H1 (cell line): ENCODE measurements around the gene MACROD2. TPM values are rescaled to one million over a fixed set of nuclear protein-coding genes. Genes with fewer than 3 reads are reported as not detected.

Experiments used
- CTCF ChIA-PET: fragments of 300-600 bp; sonication (Branson Sonifier 250); formaldehyde crosslinking; loops from one replicate; lab custom pipeline; 2021; ENCODE audit not compliant: partially characterized antibody; lab: Charles Lee
- POLR2A ChIA-PET: fragments of 300-600 bp; sonication (Branson Sonifier 250); formaldehyde crosslinking; loops from one replicate; lab custom pipeline; 2021; ENCODE audit warnings: inconsistent platforms; ENCODE audit not compliant: partially characterized antibody; lab: Charles Lee
- DNase-seq, 2 experiments: peaks; one replicate each; pipeline versions ENCODE4 v3.0.0 to v3.0.0-alpha.2; 2010 to 2022; ENCODE audit warnings: low spot score in 2 of 2, low read depth in 1 of 2, mixed read lengths in 1 of 2
- FAIRE-seq: peaks from 2 replicates; lab custom pipeline; 2011; peaks lifted over from hg19 to GRCh38; lab: Jason Lieb, UNC
- H2AFZ ChIP-seq: 2 replicates; pipeline ENCODE4 v1.8.1; 2012; ENCODE audit warnings: low read length, inconsistent platforms
- H2AK5ac ChIP-seq: 2 replicates; pipeline ENCODE4 v1.6.1; 2013; ENCODE audit warnings: low read depth, low read length
- H2BK120ac ChIP-seq: replicated peaks from 2 replicates; pipeline ENCODE3; 2013; ENCODE audit warnings: low read depth, low read length, inconsistent platforms
- H2BK12ac ChIP-seq: 2 replicates; pipeline ENCODE4 v1.6.1; 2013; ENCODE audit warnings: low read depth, low read length
- H2BK15ac ChIP-seq: 2 replicates; pipeline ENCODE4 v1.6.1; 2013; ENCODE audit warnings: low read length
- H2BK20ac ChIP-seq: 2 replicates; pipeline ENCODE4 v1.6.1; 2013; ENCODE audit warnings: low read length
- H2BK5ac ChIP-seq: 2 replicates; pipeline ENCODE4 v1.6.1; 2013; ENCODE audit warnings: low read depth, low read length
- H3K14ac ChIP-seq: 2 replicates; pipeline ENCODE4 v1.6.1; 2013; ENCODE audit warnings: inconsistent platforms; ENCODE audit not compliant: insufficient read length
- H3K18ac ChIP-seq: 2 replicates; pipeline ENCODE4 v1.6.1; 2013; ENCODE audit warnings: low read length; ENCODE audit errors: extremely low read depth
- H3K23ac ChIP-seq: 2 replicates; pipeline ENCODE4 v1.6.1; 2013; ENCODE audit warnings: inconsistent platforms; ENCODE audit not compliant: insufficient read length
- H3K23me2 ChIP-seq: 2 replicates; pipeline ENCODE4 v1.6.1; 2013; ENCODE audit warnings: low read depth, low read length
- H3K27ac ChIP-seq: 2 replicates; pipeline ENCODE4 v1.6.1; 2011; ENCODE audit warnings: low read depth, low read length, inconsistent platforms
- H3K27me3 ChIP-seq, 4 experiments: replicated peaks in 1 of 4; 1 replicate in 1 of 4; 2 replicates in 3 of 4; pipeline versions ENCODE4 v1.6.1 to v1.8.1; 2011 to 2013; ENCODE audit warnings: low read length in 3 of 4, mild to moderate bottlenecking in 3 of 4, inconsistent platforms in 2 of 4, mixed read lengths in 2 of 4, moderate library complexity in 1 of 4; ENCODE audit not compliant: control insufficient read depth in 3 of 4, insufficient read depth in 3 of 4; ENCODE audit errors: extremely low read depth in 1 of 4
- H3K36me3 ChIP-seq, 4 experiments: 2 replicates each; pipeline versions ENCODE4 v1.6.1 to v1.8.1; 2011 to 2013; ENCODE audit warnings: mild to moderate bottlenecking in 4 of 4, low read length in 3 of 4, moderate library complexity in 2 of 4, control low read depth in 1 of 4, inconsistent platforms in 1 of 4; ENCODE audit not compliant: insufficient read depth in 4 of 4, control insufficient read depth in 2 of 4
- H3K4ac ChIP-seq: replicated peaks from 2 replicates; pipeline ENCODE3; 2013; ENCODE audit warnings: low read length, low read depth, mixed read lengths, inconsistent platforms; ENCODE audit not compliant: insufficient read length
- H3K4me1 ChIP-seq, 4 experiments: replicated peaks in 1 of 4; 1 replicate in 1 of 4; 2 replicates in 3 of 4; pipeline versions ENCODE4 v1.6.1 to v1.8.1; 2011 to 2013; ENCODE audit warnings: low read length in 3 of 4, inconsistent platforms in 2 of 4, mixed read lengths in 1 of 4; ENCODE audit not compliant: insufficient read depth in 4 of 4, control insufficient read depth in 3 of 4
- H3K4me2 ChIP-seq, 2 experiments: 2 replicates each; pipeline versions ENCODE4 v1.6.1 to v1.8.1; 2011 to 2013; ENCODE audit warnings: low read depth in 2 of 2, low read length in 2 of 2, control low read depth in 1 of 2, inconsistent platforms in 1 of 2, mild to moderate bottlenecking in 1 of 2; ENCODE audit not compliant: insufficient read depth in 1 of 2
- H3K4me3 ChIP-seq, 4 experiments: fragments of 200-600, 300-600 bp in 1 of 4; sonication (generic), shearing (Covaris generic), sonication (Bioruptor Twin) in 1 of 4; 2 replicates each; pipeline versions ENCODE4 v1.5.1 to v1.8.1; 2011 to 2016; ENCODE audit warnings: low read length in 4 of 4, low read depth in 3 of 4, control low read depth in 2 of 4, inconsistent platforms in 2 of 4, mild to moderate bottlenecking in 2 of 4, mixed read lengths in 1 of 4, moderate library complexity in 1 of 4; ENCODE audit not compliant: insufficient read depth in 2 of 4; ENCODE audit errors: extremely low read depth in 1 of 4
- H3K56ac ChIP-seq: replicated peaks from 2 replicates; pipeline ENCODE3; 2013; ENCODE audit warnings: low read depth, mild to moderate bottlenecking, mixed read lengths, low read length, inconsistent platforms; ENCODE audit not compliant: insufficient read length
- H3K79me1 ChIP-seq: 2 replicates; pipeline ENCODE4 v1.6.1; 2013; ENCODE audit warnings: low read depth, low read length, control low read depth
- H3K79me2 ChIP-seq, 2 experiments: 2 replicates each; pipeline versions ENCODE4 v1.6.1 to v1.8.1; 2012 to 2013; ENCODE audit warnings: low read length in 2 of 2, mild to moderate bottlenecking in 2 of 2, inconsistent platforms in 1 of 2; ENCODE audit not compliant: insufficient read depth in 2 of 2, control insufficient read depth in 1 of 2
- H3K9ac ChIP-seq, 4 experiments: replicated peaks in 1 of 4; 1 replicate in 1 of 4; 2 replicates in 3 of 4; pipeline versions ENCODE4 v1.6.1 to v1.8.1; 2011 to 2013; ENCODE audit warnings: low read depth in 3 of 4, low read length in 3 of 4, control low read depth in 2 of 4, mild to moderate bottlenecking in 2 of 4, moderate library complexity in 2 of 4, inconsistent platforms in 1 of 4; ENCODE audit errors: extremely low read depth in 1 of 4
- H3K9me3 ChIP-seq, 2 experiments: 2 replicates each; pipeline versions ENCODE4 v1.6.1 to v1.8.1; 2012 to 2013; ENCODE audit warnings: mild to moderate bottlenecking in 2 of 2, moderate library complexity in 2 of 2, control low read depth in 1 of 2, inconsistent platforms in 1 of 2, low read depth in 1 of 2, low read length in 1 of 2, mixed read lengths in 1 of 2; ENCODE audit not compliant: insufficient read depth in 2 of 2
- H4K20me1 ChIP-seq, 2 experiments: replicated peaks in 1 of 2; 2 replicates each; pipeline versions ENCODE3 to v1.8.1; 2011 to 2013; ENCODE audit warnings: inconsistent platforms in 2 of 2, low read length in 2 of 2, mild to moderate bottlenecking in 1 of 2; ENCODE audit not compliant: insufficient read depth in 2 of 2, control insufficient read depth in 1 of 2
- H4K5ac ChIP-seq: 2 replicates; pipeline ENCODE4 v1.6.1; 2013; ENCODE audit warnings: low read length, low read depth, mixed read lengths, inconsistent platforms; ENCODE audit not compliant: insufficient read length
- H4K8ac ChIP-seq: 2 replicates; pipeline ENCODE4 v1.8.0; 2013; ENCODE audit warnings: mild to moderate bottlenecking, moderate library complexity, low read length, inconsistent platforms; ENCODE audit not compliant: insufficient read depth; ENCODE audit errors: extremely low read depth
- H4K91ac ChIP-seq: replicated peaks from 2 replicates; pipeline ENCODE3; 2013; ENCODE audit warnings: low read length, mixed read lengths, inconsistent platforms; ENCODE audit not compliant: insufficient read length
- CTCF ChIP-seq, 3 experiments: IDR thresholded peaks; 1 replicate in 2 of 3; 2 replicates in 1 of 3; pipeline versions ENCODE4 v1.5.1 to v1.6.1; 2011; ENCODE audit warnings: low read length in 3 of 3, mild to moderate bottlenecking in 3 of 3, inconsistent platforms in 2 of 3, low read depth in 1 of 3, moderate library complexity in 1 of 3; ENCODE audit not compliant: insufficient read depth in 1 of 3; ENCODE audit errors: control extremely low read depth in 1 of 3
- JUND ChIP-seq: IDR thresholded peaks from 2 replicates; pipeline ENCODE4 v1.6.1; 2011; ENCODE audit warnings: mild to moderate bottlenecking, improper control_type of control experiment, low read length
- WGBS, 2 experiments: shearing (Covaris generic) in 1 of 2; methylation state at CpG; one replicate each; pipeline versions ENCODE4 v1.1.6 to v1.1.7; 2013 to 2015; ENCODE audit warnings: low lambda C conversion rate in 2 of 2, mixed read lengths in 2 of 2, inconsistent platforms in 1 of 2, low coverage in 1 of 2, missing lambda C conversion rate in 1 of 2; ENCODE audit not compliant: insufficient replicate concordance in 2 of 2, insufficient coverage in 1 of 2, insufficient read length in 1 of 2; ENCODE audit errors: extremely low coverage in 1 of 2, missing lambda C conversion rate in 1 of 2; 5-methylcytosine and 5-hydroxymethylcytosine counted together
- polyA plus RNA-seq, 7 experiments: library from polyadenylated mRNA; depleted of rRNA in 3 of 7; stranded (reverse) in 5 of 7; unstranded in 2 of 7; fragments of >200 nt in 5 of 7; fragments of 200-250 nt in 2 of 7; gene quantifications; 1 replicate in 5 of 7; 2 replicates in 1 of 7; 4 replicates in 1 of 7; pipeline versions ENCODE4 v1.2.1 to v1.2.3, GENCODE V29; 2011 to 2013; ENCODE audit warnings: missing spikeins in 2 of 7, mixed read lengths in 2 of 7
- total RNA-seq: library from RNA; stranded (reverse); fragmentation: NEBNext Ultra II Directional; extraction: Animal tissue kit (Norgen Biotek cat#: 25700); gene quantifications from 2 replicates; pipeline ENCODE4 v1.2.1, GENCODE V29; 2021

MACROD2 gene
- total and polyA plus RNA-seq, 2 of the 8 experiments (the other 6 are each of a cell fraction or from before 2014, with no cell fraction given) = 0.70 to 3.9 TPM

DNA sequence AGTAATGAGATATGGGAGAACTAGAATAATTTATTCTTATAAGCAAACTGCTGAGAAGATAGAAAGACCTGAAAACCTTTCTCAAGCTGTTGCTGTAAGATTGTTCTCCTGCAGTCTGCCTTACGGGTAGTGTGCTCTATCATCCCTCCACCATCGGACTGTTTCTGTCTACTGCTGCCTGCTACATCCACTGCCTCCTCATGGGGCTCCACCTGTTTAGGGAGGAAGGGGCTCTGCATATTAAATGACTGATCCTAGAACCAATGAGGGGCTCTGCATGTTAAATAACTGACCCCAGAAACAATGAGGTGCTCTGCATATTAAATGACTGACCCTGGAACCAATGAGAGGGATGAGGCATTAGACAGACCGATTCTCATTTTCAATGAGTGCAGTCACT is 1923.3 kb downstream of the MACROD2 start:
- no peak overlapping the region for H2BK12ac ChIP-seq
- no peak overlapping the region for H3K56ac ChIP-seq
- H3K79me1 ChIP-seq = no peaks in the 10 kb centered on the region
- no peak overlapping the region for H2AK5ac ChIP-seq
- no peaks in the 10 kb centered on the region; the same call in 1 of the 2 replicates for H3K23me2 ChIP-seq
- no peak overlapping the region for H3K14ac ChIP-seq
- no peaks in the 10 kb centered on the region for H3K79me2 ChIP-seq
- FAIRE-seq (no peak), DNase-seq (no peak)
- H3K18ac ChIP-seq = no peak overlapping the region
- no peak overlapping the region for H2BK15ac ChIP-seq
- H4K91ac ChIP-seq = no peak overlapping the region
- 60% methylated on average over 3 of the region's 3 CpGs; no CpG with 5 or more reads in 1 of the 2 experiments for WGBS, 2 experiments
- H3K27me3 ChIP-seq = no peaks in the 10 kb centered on the region
- H3K9ac ChIP-seq = no peak overlapping the region
- H3K4ac ChIP-seq = no peak overlapping the region
- no peaks in the 10 kb centered on the region for H4K20me1 ChIP-seq
- POLR2A ChIA-PET = no interaction called here
- no peak overlapping the region for H2AFZ ChIP-seq
- no peak overlapping the region for H3K27ac ChIP-seq
- no peak overlapping the region for H3K4me2 ChIP-seq
- no peak for TF ChIP-seq JUND
- TF ChIP-seq CTCF (IDR thresholded peaks at IDR 0.05; ENCODE audit: control extremely low read depth in 1 of 3, insufficient read depth in 1 of 3, low read depth in 1 of 3, low read length in 3 of 3) = peak in 2 of 3 experiments; percentile 7 to 35; a peak in 2 of 4 replicates
- H2BK20ac ChIP-seq = no peak overlapping the region
- H3K4me1 ChIP-seq = peaks cover 0 to 3% (median 0%) of the 10 kb centered on the region in 4 experiments; a peak in 3 of 7 replicates
- H4K8ac ChIP-seq = no peak overlapping the region
- H3K4me3 ChIP-seq = no peak overlapping the region
- H4K5ac ChIP-seq = no peak overlapping the region
- H2BK120ac ChIP-seq = no peak overlapping the region
- H3K23ac ChIP-seq = no peak overlapping the region
- no peaks in the 10 kb centered on the region for H3K36me3 ChIP-seq
- no peak overlapping the region for H2BK5ac ChIP-seq
- no peaks in the 10 kb centered on the region for H3K9me3 ChIP-seq
- CTCF ChIA-PET = interaction anchor here (0.9 kb wide), 1 partner anchor 11 kb away, joined by 3 read pairs; no protein-coding TSS in a partner anchor
